ENCODE results near the gene CEP44. TPM values are rescaled to one million over a fixed set of nuclear protein-coding genes. Genes with fewer than 3 reads are reported as not detected.

CEP44 gene
- total RNA-seq, 1 donor = 10.9 TPM

DNA sequence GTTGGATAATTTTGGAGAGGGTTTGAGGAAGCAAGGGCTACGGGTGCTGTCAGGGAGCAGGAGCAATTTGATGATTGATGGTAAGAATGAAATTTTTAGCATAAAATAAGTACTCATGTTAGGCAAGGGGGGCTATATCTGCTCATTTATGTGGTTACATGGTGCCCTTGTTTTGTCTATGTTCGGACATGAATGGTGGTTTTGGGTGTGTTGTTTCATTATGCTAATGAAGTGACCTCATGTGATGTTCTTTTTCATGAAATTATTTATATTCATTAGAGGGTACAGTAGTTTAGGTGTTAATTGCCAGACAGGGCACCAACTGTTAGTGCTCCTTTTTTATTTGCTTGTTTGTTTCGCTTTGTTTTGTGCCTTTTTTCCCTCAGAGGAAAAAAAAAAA lies 29.3 kb downstream of the CEP44 start:
- H3K9me3 ChIP-seq (ENCODE audit: low read depth, low read length) = no peaks in the 10 kb centered on the region
- no peak overlapping the region for H3K4me3 ChIP-seq (ENCODE audit: insufficient read depth, low read length)
- H3K4me1 ChIP-seq (ENCODE audit: insufficient read depth, low read length) = peaks cover 5% of the 10 kb centered on the region
- H3K27ac ChIP-seq (ENCODE audit: low read depth, low read length) = no peak overlapping the region
- H2AFZ ChIP-seq (ENCODE audit: low read length) = no peak overlapping the region
- H3K79me2 ChIP-seq (ENCODE audit: insufficient read depth, low read length) = no peaks in the 10 kb centered on the region
- H4K20me1 ChIP-seq (ENCODE audit: insufficient read depth, low read length) = no peaks in the 10 kb centered on the region
- no peaks in the 10 kb centered on the region for H3K27me3 ChIP-seq (ENCODE audit: insufficient read depth, low read length)
- TF ChIP-seq, protein P1, sequence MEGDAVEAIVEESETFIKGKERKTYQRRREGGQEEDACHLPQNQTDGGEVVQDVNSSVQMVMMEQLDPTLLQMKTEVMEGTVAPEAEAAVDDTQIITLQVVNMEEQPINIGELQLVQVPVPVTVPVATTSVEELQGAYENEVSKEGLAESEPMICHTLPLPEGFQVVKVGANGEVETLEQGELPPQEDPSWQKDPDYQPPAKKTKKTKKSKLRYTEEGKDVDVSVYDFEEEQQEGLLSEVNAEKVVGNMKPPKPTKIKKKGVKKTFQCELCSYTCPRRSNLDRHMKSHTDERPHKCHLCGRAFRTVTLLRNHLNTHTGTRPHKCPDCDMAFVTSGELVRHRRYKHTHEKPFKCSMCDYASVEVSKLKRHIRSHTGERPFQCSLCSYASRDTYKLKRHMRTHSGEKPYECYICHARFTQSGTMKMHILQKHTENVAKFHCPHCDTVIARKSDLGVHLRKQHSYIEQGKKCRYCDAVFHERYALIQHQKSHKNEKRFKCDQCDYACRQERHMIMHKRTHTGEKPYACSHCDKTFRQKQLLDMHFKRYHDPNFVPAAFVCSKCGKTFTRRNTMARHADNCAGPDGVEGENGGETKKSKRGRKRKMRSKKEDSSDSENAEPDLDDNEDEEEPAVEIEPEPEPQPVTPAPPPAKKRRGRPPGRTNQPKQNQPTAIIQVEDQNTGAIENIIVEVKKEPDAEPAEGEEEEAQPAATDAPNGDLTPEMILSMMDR (IDR thresholded peaks at IDR 0.05; ENCODE audit: extremely low read depth, low read depth, low read length) = no peak
- no peak overlapping the region for H3K4me2 ChIP-seq (ENCODE audit: insufficient read depth, low read length)
- no peak for DNase-seq (ENCODE audit: insufficient read length, low spot score, missing footprints)
- H3K36me3 ChIP-seq (ENCODE audit: insufficient read depth, low read length) = peaks cover 6% of the 10 kb centered on the region

DNA sequence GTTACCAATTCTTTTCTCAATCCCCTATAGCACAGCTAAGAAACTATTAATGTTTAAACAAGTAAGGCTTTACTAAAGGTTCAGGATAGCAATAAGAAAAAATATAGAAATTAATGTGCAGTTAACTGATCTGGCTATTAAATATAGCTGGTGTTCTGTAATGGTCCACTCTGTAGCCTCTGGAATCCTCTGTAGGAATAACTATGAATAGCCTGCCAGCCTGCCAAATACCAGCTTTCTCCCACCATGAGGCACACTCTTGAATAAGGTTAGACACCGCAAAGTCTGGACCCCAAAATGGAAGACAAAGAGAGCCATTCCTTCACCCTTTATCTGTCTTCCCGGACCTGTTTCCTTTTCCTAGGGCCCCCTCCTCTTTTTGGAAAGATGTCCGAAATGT lies 30.6 kb downstream of the CEP44 start:
- Histone ChIP-seq H2AFZ (ENCODE audit: low read length) (no peak overlapping the region), H3K79me2 (ENCODE audit: insufficient read depth, low read length) (no peaks in the 10 kb centered on the region), H3K9me3 (ENCODE audit: low read depth, low read length) (no peaks in the 10 kb centered on the region), H3K27ac (ENCODE audit: low read depth, low read length) (no peak overlapping the region), H3K36me3 (ENCODE audit: insufficient read depth, low read length) (peaks cover 6% of the 10 kb centered on the region), H4K20me1 (ENCODE audit: insufficient read depth, low read length) (no peaks in the 10 kb centered on the region), H3K4me2 (ENCODE audit: insufficient read depth, low read length) (no peak overlapping the region), H3K4me3 (ENCODE audit: insufficient read depth, low read length) (no peak overlapping the region), H3K4me1 (ENCODE audit: insufficient read depth, low read length) (peaks cover 5% of the 10 kb centered on the region), H3K27me3 (ENCODE audit: insufficient read depth, low read length) (no peaks in the 10 kb centered on the region)
- TF ChIP-seq, protein P1 (IDR thresholded peaks at IDR 0.05; ENCODE audit: extremely low read depth, low read depth, low read length) = no peak
- no peak for DNase-seq (ENCODE audit: insufficient read length, low spot score, missing footprints)

DNA sequence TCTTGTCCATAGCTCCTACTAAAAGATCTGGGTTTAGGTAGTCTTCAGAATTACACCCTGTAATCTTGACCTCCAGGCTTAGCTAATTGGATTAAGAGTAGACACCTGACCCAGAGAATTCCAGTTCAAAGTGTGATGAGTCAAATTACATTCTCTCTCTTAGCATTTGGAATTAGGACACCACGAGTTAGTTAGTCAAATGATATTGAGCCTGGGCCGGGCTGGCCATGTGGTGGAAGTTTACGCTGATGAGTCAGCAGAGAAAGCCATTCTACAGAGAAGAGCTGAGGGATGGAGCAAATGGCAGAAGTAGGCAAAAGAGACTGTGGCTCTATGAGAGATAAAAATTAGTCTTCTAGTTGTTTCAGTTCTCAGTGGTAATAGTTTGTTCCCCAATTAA lies 31.1 kb downstream of the CEP44 start:
- no peaks in the 10 kb centered on the region for H3K79me2 ChIP-seq (ENCODE audit: insufficient read depth, low read length)
- peak; percentile 68 for DNase-seq (ENCODE audit: insufficient read length, low spot score, missing footprints)
- no peaks in the 10 kb centered on the region for H3K27me3 ChIP-seq (ENCODE audit: insufficient read depth, low read length)
- no peak overlapping the region for H2AFZ ChIP-seq (ENCODE audit: low read length)
- no peak overlapping the region for H3K4me2 ChIP-seq (ENCODE audit: insufficient read depth, low read length)
- H3K27ac ChIP-seq (ENCODE audit: low read depth, low read length) = no peak overlapping the region
- peaks cover 6% of the 10 kb centered on the region for H3K36me3 ChIP-seq (ENCODE audit: insufficient read depth, low read length)
- H3K9me3 ChIP-seq (ENCODE audit: low read depth, low read length) = no peaks in the 10 kb centered on the region
- TF ChIP-seq, protein P1 (IDR thresholded peaks at IDR 0.05; ENCODE audit: extremely low read depth, low read depth, low read length) = no peak
- H3K4me3 ChIP-seq (ENCODE audit: insufficient read depth, low read length) = no peak overlapping the region
- no peaks in the 10 kb centered on the region for H4K20me1 ChIP-seq (ENCODE audit: insufficient read depth, low read length)
- H3K4me1 ChIP-seq (ENCODE audit: insufficient read depth, low read length) = peaks cover 5% of the 10 kb centered on the region

DNA sequence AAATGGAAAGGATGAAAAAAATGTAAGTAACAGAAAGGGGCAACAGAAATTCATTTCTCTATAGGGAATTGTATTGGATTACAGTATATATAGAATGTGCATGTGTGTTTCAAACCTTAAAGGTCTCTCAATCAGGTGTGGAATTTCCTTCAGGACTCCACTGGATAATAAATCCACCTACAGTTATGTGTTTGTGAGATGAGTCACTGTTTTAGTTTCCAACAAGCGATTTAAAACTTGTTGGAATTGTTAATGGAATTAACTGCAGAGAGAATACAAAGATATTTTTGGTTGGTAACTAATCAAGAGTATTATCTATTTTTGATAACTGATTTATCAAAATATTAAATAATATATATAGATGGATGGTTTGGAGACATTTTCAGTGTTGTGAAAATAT lies 32.8 kb downstream of the CEP44 start:
- H3K36me3 ChIP-seq (ENCODE audit: insufficient read depth, low read length) = peaks cover 6% of the 10 kb centered on the region
- H3K4me2 ChIP-seq (ENCODE audit: insufficient read depth, low read length) = no peak overlapping the region
- TF ChIP-seq, protein P1 (IDR thresholded peaks at IDR 0.05; ENCODE audit: extremely low read depth, low read depth, low read length) = no peak
- no peak overlapping the region for H3K4me3 ChIP-seq (ENCODE audit: insufficient read depth, low read length)
- no peaks in the 10 kb centered on the region for H3K27me3 ChIP-seq (ENCODE audit: insufficient read depth, low read length)
- H2AFZ ChIP-seq (ENCODE audit: low read length) = no peak overlapping the region
- H3K4me1 ChIP-seq (ENCODE audit: insufficient read depth, low read length) = peaks cover 5% of the 10 kb centered on the region
- no peak overlapping the region for H3K27ac ChIP-seq (ENCODE audit: low read depth, low read length)
- H3K9me3 ChIP-seq (ENCODE audit: low read depth, low read length) = no peaks in the 10 kb centered on the region
- H4K20me1 ChIP-seq (ENCODE audit: insufficient read depth, low read length) = no peaks in the 10 kb centered on the region
- H3K79me2 ChIP-seq (ENCODE audit: insufficient read depth, low read length) = no peaks in the 10 kb centered on the region
- DNase-seq (ENCODE audit: insufficient read length, low spot score, missing footprints) = no peak

Measured in osteoblast (primary cell).